ENCODE measurements around the gene AGBL1.

DNA sequence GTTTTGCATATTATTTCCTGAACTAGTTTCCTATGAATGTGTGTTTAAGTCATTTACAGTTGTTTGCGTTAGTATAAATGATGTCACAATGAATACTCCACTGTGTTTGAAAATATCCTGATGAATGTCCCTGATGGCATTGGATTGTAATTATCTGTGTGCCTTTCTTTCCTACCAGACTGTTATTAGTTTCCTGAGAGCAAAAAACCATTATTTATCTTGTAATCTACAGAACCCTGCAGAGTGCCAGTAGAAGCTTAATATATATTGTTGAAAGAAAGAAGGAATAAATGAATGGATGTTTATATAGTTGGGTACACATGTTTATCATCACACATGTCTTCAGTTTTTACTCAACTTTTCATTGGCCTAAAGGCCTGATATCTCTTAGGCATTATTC lies 312.6 kb downstream of the AGBL1 start:
- TF ChIP-seq, protein P1, sequence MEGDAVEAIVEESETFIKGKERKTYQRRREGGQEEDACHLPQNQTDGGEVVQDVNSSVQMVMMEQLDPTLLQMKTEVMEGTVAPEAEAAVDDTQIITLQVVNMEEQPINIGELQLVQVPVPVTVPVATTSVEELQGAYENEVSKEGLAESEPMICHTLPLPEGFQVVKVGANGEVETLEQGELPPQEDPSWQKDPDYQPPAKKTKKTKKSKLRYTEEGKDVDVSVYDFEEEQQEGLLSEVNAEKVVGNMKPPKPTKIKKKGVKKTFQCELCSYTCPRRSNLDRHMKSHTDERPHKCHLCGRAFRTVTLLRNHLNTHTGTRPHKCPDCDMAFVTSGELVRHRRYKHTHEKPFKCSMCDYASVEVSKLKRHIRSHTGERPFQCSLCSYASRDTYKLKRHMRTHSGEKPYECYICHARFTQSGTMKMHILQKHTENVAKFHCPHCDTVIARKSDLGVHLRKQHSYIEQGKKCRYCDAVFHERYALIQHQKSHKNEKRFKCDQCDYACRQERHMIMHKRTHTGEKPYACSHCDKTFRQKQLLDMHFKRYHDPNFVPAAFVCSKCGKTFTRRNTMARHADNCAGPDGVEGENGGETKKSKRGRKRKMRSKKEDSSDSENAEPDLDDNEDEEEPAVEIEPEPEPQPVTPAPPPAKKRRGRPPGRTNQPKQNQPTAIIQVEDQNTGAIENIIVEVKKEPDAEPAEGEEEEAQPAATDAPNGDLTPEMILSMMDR (IDR thresholded peaks at IDR 0.05): no peak
- no peak for TF ChIP-seq POLR2A (IDR thresholded peaks at IDR 0.05)
